ENCODE measurements around the gene TPM1.

DNA sequence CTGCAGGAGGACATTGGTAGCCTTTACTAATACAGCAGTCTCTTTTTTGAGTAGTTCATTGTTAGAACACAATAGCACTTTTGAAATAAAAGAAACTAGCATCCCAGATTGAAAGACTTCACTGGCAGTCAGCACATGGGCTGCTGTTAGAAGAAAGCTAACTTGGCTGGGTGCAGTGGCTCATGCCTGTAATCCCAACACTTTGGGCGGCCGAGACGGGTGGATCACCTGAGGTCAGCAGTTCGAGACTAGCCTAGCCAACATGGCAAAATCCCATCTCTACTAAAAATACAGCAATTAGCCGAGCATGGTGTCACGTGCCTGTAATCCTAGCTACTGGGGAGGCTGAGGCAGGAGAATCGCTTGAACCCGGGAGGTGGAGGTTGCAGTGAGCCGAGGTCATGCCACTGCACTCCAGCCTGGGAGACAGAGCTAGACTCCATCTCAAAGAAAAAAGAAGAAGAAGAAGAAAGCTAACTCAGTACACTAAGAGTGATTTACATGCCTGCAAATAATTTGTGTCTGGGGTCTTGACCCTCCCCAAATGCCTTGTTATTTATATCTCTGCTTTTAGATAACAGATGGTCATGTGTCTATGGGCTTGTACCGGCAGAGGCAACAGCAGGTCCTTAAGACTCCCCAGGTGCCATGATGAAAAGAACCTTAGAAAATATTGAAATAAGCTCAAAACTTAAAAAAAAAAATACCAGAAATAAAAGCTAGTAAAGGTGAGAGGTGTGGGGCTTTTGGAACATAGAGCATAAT lies 9.7 kb downstream of the TPM1 start:
- TF ChIP-seq, protein P1, sequence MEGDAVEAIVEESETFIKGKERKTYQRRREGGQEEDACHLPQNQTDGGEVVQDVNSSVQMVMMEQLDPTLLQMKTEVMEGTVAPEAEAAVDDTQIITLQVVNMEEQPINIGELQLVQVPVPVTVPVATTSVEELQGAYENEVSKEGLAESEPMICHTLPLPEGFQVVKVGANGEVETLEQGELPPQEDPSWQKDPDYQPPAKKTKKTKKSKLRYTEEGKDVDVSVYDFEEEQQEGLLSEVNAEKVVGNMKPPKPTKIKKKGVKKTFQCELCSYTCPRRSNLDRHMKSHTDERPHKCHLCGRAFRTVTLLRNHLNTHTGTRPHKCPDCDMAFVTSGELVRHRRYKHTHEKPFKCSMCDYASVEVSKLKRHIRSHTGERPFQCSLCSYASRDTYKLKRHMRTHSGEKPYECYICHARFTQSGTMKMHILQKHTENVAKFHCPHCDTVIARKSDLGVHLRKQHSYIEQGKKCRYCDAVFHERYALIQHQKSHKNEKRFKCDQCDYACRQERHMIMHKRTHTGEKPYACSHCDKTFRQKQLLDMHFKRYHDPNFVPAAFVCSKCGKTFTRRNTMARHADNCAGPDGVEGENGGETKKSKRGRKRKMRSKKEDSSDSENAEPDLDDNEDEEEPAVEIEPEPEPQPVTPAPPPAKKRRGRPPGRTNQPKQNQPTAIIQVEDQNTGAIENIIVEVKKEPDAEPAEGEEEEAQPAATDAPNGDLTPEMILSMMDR (IDR thresholded peaks at IDR 0.05), result no peak
- TF ChIP-seq ZFX (IDR thresholded peaks at IDR 0.05; ENCODE audit: borderline replicate concordance), result no peak
